Astrocyte of the cerebellum (primary cell): ENCODE measurements around the gene RPL41.

Source experiments
- DNase-seq: peaks from one replicate; pipeline ENCODE4 v3.0.0-alpha.2; 2011; ENCODE audit warnings: low read depth
- H3K4me3 ChIP-seq: 2 replicates; pipeline ENCODE4 v1.5.1; 2011; ENCODE audit warnings: mild to moderate bottlenecking, low read depth, low read length, moderate library complexity
- CTCF ChIP-seq: IDR thresholded peaks from 2 replicates; pipeline ENCODE4 v1.5.1; 2012; ENCODE audit warnings: low read length, low read depth, moderate library complexity, mild to moderate bottlenecking; ENCODE audit errors: missing control alignments
- in situ Hi-C: cut with HindIII; loops from 2 replicates; pipeline ENCODE4 v1.10.0; 2017; ENCODE audit warnings: low sequenced_read_pairs

The RPL41 gene

GRCh38 chr12:56118688-56119357, 2.4 kb downstream of the RPL41 start:
- in situ Hi-C loops, result loop anchor here (5.0 kb wide), 1 partner anchor 73 kb away; no protein-coding TSS in a partner anchor
- TF ChIP-seq CTCF, result no peak
- peak overlapping the region; percentile 83 for H3K4me3 ChIP-seq
- no peak for DNase-seq

- TF ChIP-seq CTCF, result peak; percentile 80
- peak; percentile 87 for DNase-seq
- in situ Hi-C loops, result loop anchor here (5.0 kb wide), 1 partner anchor 73 kb away; no protein-coding TSS in a partner anchor
- peak overlapping the region; percentile 83 for H3K4me3 ChIP-seq
Observed at GRCh38 chr12:56119361-56119796, 2.9 kb downstream of the RPL41 start.

- H3K4me3 ChIP-seq, result no peak overlapping the region
- no peak for DNase-seq
- in situ Hi-C loops, result loop anchor here (10.0 kb wide), 1 partner anchor 54 kb away; no protein-coding TSS in a partner anchor
- TF ChIP-seq CTCF, result no peak
Observed at GRCh38 chr12:56120158-56120846, 3.9 kb downstream of the RPL41 start.

- no peak overlapping the region for H3K4me3 ChIP-seq
- no peak for DNase-seq
- TF ChIP-seq CTCF, result no peak
- in situ Hi-C loops, result loop anchor here (10.0 kb wide), 1 partner anchor 53 kb away; no protein-coding TSS in a partner anchor
Observed at GRCh38 chr12:56121204-56121870, 4.9 kb downstream of the RPL41 start.

GRCh38 chr12:56122637-56123036, 6.2 kb downstream of the RPL41 start:
- in situ Hi-C loops, result loop anchor here (10.0 kb wide), 1 partner anchor 52 kb away; no protein-coding TSS in a partner anchor
- no peak for TF ChIP-seq CTCF
- no peak for DNase-seq
- no peak overlapping the region for H3K4me3 ChIP-seq

- no peak for DNase-seq
- in situ Hi-C loops, result loop anchor here (10.0 kb wide), 1 partner anchor 51 kb away; no protein-coding TSS in a partner anchor
- no peak overlapping the region for H3K4me3 ChIP-seq
- TF ChIP-seq CTCF, result no peak
Observed at GRCh38 chr12:56124133-56124532, 7.7 kb downstream of the RPL41 start.
